RWPE1 (cell line): ENCODE data around the gene TRIM46.
"Not testable (repeated sequence)": the region's sequence is repeated elsewhere in the genome, so short reads cannot be mapped to it uniquely, and the experiment has no call there.

Source experiments
- CTCF ChIA-PET: fragments of 350-600 bp; sonication (Branson Sonifier 250); formaldehyde crosslinking; extraction: SDS; loops from one replicate; lab custom pipeline; 2021; lab: Yijun Ruan, JAX
- POLR2A ChIA-PET: fragments of 400-600 bp; formaldehyde crosslinking; extraction: SDS; loops from one replicate; lab custom pipeline; 2020; ENCODE audit warnings: antibody characterized with exemption; ENCODE audit not compliant: low non-redundant PET; lab: Yijun Ruan, JAX
- DNase-seq: peaks from one replicate; pipeline ENCODE4 v3.0.0; 2012; ENCODE audit warnings: low spot score
- H3K27ac ChIP-seq: fragments of 450-650 bp; 2 replicates; pipeline ENCODE4 v1.5.1; 2017
- TF ChIP-seq, protein P1 (sequence below): fragments of 450-650 bp; conservative IDR thresholded peaks from 2 replicates; pipeline ENCODE4 v1.5.1; 2017; ENCODE audit warnings: low read depth, mild to moderate bottlenecking

TRIM46 gene

DNA sequence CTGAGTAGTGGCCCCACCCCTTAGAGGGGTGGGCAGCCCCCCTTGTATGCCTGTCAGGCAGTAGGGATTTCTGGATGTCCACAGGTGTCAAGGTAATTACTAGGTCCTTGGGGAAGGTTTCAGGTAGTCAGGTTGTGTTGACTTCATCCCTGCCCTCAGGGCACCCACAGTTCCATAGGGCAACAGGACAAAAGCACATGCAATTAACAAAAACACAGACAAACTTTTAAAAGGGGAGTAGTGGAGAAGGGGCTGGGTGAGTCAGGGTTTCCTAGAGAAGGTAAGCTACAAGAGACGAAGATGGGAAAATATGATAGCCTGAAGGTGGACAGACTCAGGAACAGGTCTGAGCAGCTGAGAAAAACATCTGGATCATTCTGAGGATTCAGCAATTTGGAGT lies 14.7 kb upstream of the TRIM46 start:
- CTCF ChIA-PET = no interaction called here

GRCh38 chr1:155160128-155160527 lies 13.5 kb upstream of the TRIM46 start:
- TF ChIP-seq, protein P1, sequence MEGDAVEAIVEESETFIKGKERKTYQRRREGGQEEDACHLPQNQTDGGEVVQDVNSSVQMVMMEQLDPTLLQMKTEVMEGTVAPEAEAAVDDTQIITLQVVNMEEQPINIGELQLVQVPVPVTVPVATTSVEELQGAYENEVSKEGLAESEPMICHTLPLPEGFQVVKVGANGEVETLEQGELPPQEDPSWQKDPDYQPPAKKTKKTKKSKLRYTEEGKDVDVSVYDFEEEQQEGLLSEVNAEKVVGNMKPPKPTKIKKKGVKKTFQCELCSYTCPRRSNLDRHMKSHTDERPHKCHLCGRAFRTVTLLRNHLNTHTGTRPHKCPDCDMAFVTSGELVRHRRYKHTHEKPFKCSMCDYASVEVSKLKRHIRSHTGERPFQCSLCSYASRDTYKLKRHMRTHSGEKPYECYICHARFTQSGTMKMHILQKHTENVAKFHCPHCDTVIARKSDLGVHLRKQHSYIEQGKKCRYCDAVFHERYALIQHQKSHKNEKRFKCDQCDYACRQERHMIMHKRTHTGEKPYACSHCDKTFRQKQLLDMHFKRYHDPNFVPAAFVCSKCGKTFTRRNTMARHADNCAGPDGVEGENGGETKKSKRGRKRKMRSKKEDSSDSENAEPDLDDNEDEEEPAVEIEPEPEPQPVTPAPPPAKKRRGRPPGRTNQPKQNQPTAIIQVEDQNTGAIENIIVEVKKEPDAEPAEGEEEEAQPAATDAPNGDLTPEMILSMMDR = no peak
- no peak for DNase-seq
- POLR2A ChIA-PET = no interaction called here
- CTCF ChIA-PET = interaction anchor here (0.6 kb wide), 1 partner anchor 33 kb away, joined by 5 read pairs; no protein-coding TSS in a partner anchor
- H3K27ac ChIP-seq = no peak overlapping the region

More for the DNA sequence above, 14.7 kb upstream of the TRIM46 start:
- no peak for DNase-seq
- TF ChIP-seq, protein P1 = no peak
- H3K27ac ChIP-seq = no peak overlapping the region
- POLR2A ChIA-PET = no interaction called here

DNA sequence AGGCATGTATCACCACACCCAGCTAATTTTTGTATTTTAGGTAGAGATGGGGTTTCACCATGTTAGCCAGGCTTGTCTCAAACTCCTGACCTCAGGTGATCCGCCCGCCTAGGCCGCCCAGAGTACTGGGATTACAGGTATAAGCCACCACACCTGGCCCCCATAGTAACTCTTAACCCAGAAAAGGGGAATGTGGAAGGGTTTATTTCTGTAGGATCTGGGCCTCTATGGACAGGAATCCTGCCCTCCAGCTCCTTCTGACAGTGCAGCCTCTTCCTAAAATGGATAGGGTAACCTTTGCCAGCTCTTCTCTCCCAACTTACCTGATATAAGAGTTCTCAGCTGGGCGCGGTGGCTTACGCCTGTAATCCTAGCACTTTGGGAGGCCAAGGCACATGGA lies 11.0 kb upstream of the TRIM46 start:
- H3K27ac ChIP-seq, POLR2A ChIA-PET, DNase-seq: not testable (repeated sequence)
- CTCF ChIA-PET = interaction anchor here (1.1 kb wide), 1 partner anchor 10 kb away, joined by 4 read pairs; the partner anchor contains the start of gene KRTCAP2

DNA sequence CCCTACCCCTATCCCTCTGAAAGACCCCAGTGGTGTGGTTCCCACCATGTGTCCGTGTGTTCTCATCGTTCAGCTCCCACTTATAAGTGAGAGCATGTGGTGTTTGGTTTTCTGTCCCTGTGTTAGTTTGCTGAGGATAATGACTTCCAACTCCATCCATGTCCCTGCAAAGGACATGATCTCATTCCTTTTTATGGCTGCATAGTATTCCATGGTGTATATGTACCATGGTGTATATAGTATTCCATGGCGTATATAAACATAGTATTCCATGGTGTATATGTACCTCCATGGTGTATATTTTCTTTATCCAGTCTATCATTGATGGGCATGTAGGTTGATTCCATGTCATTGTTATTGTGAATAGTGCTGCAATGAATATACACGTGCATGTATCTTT lies 9.9 kb upstream of the TRIM46 start:
- DNase-seq, CTCF ChIA-PET, H3K27ac ChIP-seq, POLR2A ChIA-PET: not testable (repeated sequence)

GRCh38 chr1:155164625-155165024 lies 9.0 kb upstream of the TRIM46 start:
- DNase-seq, POLR2A ChIA-PET, H3K27ac ChIP-seq, CTCF ChIA-PET: not testable (repeated sequence)

GRCh38 chr1:155166051-155166470 lies 7.6 kb upstream of the TRIM46 start:
- POLR2A ChIA-PET = interaction anchor here (0.6 kb wide), 1 partner anchor 55 kb away, joined by 6 read pairs; no protein-coding TSS in a partner anchor
- DNase-seq = no peak
- H3K27ac ChIP-seq = no peak overlapping the region
- TF ChIP-seq, protein P1 = no peak
- CTCF ChIA-PET = interaction anchor here (0.7 to 2.9 kb wide), 6 partner anchors 31 to 105 kb away, joined by 3 to 29 read pairs (median 6); no protein-coding TSS in a partner anchor

- ChIA-PET CTCF (interaction anchor here (0.6 to 2.9 kb wide), 15 partner anchors 10 to 170 kb away, joined by 3 to 29 read pairs (median 6); no protein-coding TSS in a partner anchor), POLR2A (interaction anchor here (0.6 kb wide), 1 partner anchor 55 kb away, joined by 6 read pairs; no protein-coding TSS in a partner anchor)
- peak overlapping the region; percentile 59; the same call in 1 of the 2 replicates for H3K27ac ChIP-seq
- DNase-seq = no peak
- TF ChIP-seq, protein P1 = no peak
Measured at GRCh38 chr1:155166471-155167165, 7.0 kb upstream of the TRIM46 start.
